Endothelial cell (in vitro differentiated cells): ENCODE data around the gene CTTNBP2. TPM values are rescaled to one million over a fixed set of nuclear protein-coding genes. Genes with fewer than 3 reads are reported as not detected.

ENCODE experiments used
- DNase-seq: peaks from one replicate; pipeline ENCODE4 v3.0.0; 2021; ENCODE audit warnings: low spot score
- H3K27ac Mint-ChIP-seq: one replicate; pipeline ENCODE4 v1.8.0; 2021; ENCODE audit warnings: mixed read lengths, inconsistent platforms; ENCODE audit not compliant: unreplicated experiment
- H3K27me3 Mint-ChIP-seq: one replicate; pipeline ENCODE4 v1.8.0; 2021; ENCODE audit warnings: mild to moderate bottlenecking, moderate library complexity, mixed read lengths, inconsistent platforms; ENCODE audit not compliant: unreplicated experiment
- H3K36me3 Mint-ChIP-seq: one replicate; pipeline ENCODE4 v1.8.0; 2021; ENCODE audit warnings: mild to moderate bottlenecking, low read depth, mixed read lengths, inconsistent platforms; ENCODE audit not compliant: unreplicated experiment
- H3K4me1 Mint-ChIP-seq: one replicate; pipeline ENCODE4 v1.8.0; 2021; ENCODE audit warnings: mild to moderate bottlenecking, mixed read lengths, inconsistent platforms; ENCODE audit not compliant: unreplicated experiment
- H3K4me3 Mint-ChIP-seq: one replicate; pipeline ENCODE4 v1.8.0; 2021; ENCODE audit warnings: mild to moderate bottlenecking, mixed read lengths, inconsistent platforms; ENCODE audit not compliant: unreplicated experiment
- H3K9me3 Mint-ChIP-seq: one replicate; pipeline ENCODE4 v1.8.0; 2021; ENCODE audit warnings: mixed read lengths, inconsistent platforms; ENCODE audit not compliant: unreplicated experiment
- CTCF ChIP-seq: fragments of 200-600 bp; sonication (generic); IDR thresholded peaks from one replicate; pipeline ENCODE4 v1.5.0; 2021; ENCODE audit warnings: antibody characterized with exemption; ENCODE audit not compliant: unreplicated experiment
- total RNA-seq: library from RNA; stranded (reverse); fragmentation: NEBNext Ultra II Directional; extraction: Animal tissue kit (Norgen Biotek cat#: 25700); gene quantifications from one replicate; pipeline ENCODE4 v1.2.1, GENCODE V29; 2021; ENCODE audit not compliant: unreplicated experiment

The CTTNBP2 gene
- total RNA-seq, 1 donor from 2014 or later = 24.4 TPM

GRCh38 chr7:117907049-117907640 lies 33.9 kb upstream of the CTTNBP2 start:
- no peak for TF ChIP-seq CTCF
- H3K36me3 Mint-ChIP-seq = no peaks in the 10 kb centered on the region
- no peak for DNase-seq
- H3K4me1 Mint-ChIP-seq = no peaks in the 10 kb centered on the region
- H3K4me3 Mint-ChIP-seq = no peak overlapping the region
- H3K9me3 Mint-ChIP-seq = no peaks in the 10 kb centered on the region
- no peak overlapping the region for H3K27ac Mint-ChIP-seq
- H3K27me3 Mint-ChIP-seq = peaks cover 2% of the 10 kb centered on the region

GRCh38 chr7:117902314-117902889 lies 29.2 kb upstream of the CTTNBP2 start:
- H3K9me3 Mint-ChIP-seq = no peaks in the 10 kb centered on the region
- H3K36me3 Mint-ChIP-seq = no peaks in the 10 kb centered on the region
- no peak overlapping the region for H3K4me3 Mint-ChIP-seq
- no peak overlapping the region for H3K27ac Mint-ChIP-seq
- no peak for DNase-seq
- H3K4me1 Mint-ChIP-seq = no peaks in the 10 kb centered on the region
- no peak for TF ChIP-seq CTCF
- no peaks in the 10 kb centered on the region for H3K27me3 Mint-ChIP-seq

GRCh38 chr7:117901089-117901797 lies 28.0 kb upstream of the CTTNBP2 start:
- no peak for DNase-seq
- Mint-ChIP-seq H3K27ac (no peak overlapping the region), H3K4me1 (no peaks in the 10 kb centered on the region), H3K9me3 (no peaks in the 10 kb centered on the region), H3K36me3 (no peaks in the 10 kb centered on the region), H3K4me3 (no peak overlapping the region), H3K27me3 (no peaks in the 10 kb centered on the region)
- TF ChIP-seq CTCF = no peak

GRCh38 chr7:117896339-117896738 lies 23.1 kb upstream of the CTTNBP2 start:
- no peak for TF ChIP-seq CTCF
- no peak for DNase-seq
- no peak overlapping the region for H3K27ac Mint-ChIP-seq

GRCh38 chr7:117895276-117895675 lies 22.0 kb upstream of the CTTNBP2 start:
- Mint-ChIP-seq H3K36me3 (no peaks in the 10 kb centered on the region), H3K27me3 (no peaks in the 10 kb centered on the region), H3K27ac (no peak overlapping the region), H3K4me3 (no peak overlapping the region), H3K9me3 (no peaks in the 10 kb centered on the region), H3K4me1 (no peaks in the 10 kb centered on the region)
- no peak for TF ChIP-seq CTCF
- no peak for DNase-seq

More at GRCh38 chr7:117896339-117896738, 23.1 kb upstream of the CTTNBP2 start:
- no peaks in the 10 kb centered on the region for H3K9me3 Mint-ChIP-seq
- no peaks in the 10 kb centered on the region for H3K27me3 Mint-ChIP-seq
- H3K36me3 Mint-ChIP-seq = no peaks in the 10 kb centered on the region
- no peaks in the 10 kb centered on the region for H3K4me1 Mint-ChIP-seq
- H3K4me3 Mint-ChIP-seq = no peak overlapping the region
